GM12872 (cell line): ENCODE results near the gene LRRC75B.

Experiments used
- TF ChIP-seq, protein P1 (sequence below): IDR thresholded peaks from 3 replicates; pipeline ENCODE4 v1.5.1; 2011; ENCODE audit warnings: low read depth, mild to moderate bottlenecking, low read length, moderate library complexity; ENCODE audit not compliant: insufficient read depth

Gene LRRC75B

DNA sequence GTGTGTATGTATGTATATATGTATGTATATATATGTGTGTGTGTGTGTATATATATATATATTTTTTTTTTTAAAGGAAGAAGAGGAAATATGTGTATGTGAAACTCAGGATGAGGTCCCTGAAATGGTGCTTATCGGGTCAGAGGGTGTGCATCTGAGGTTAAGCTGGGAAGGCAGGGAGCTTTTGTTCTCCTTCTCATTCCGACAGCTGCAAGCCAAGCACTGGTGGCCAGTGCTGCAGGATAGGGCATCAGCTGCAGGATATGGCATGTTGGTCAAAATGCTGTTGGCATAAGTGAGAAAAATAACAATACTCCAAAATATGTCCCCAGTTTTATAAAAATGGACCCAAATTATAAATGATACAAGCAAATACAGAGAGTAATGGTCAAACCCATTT, 29.6 kb downstream of the LRRC75B start:
- TF ChIP-seq, protein P1, sequence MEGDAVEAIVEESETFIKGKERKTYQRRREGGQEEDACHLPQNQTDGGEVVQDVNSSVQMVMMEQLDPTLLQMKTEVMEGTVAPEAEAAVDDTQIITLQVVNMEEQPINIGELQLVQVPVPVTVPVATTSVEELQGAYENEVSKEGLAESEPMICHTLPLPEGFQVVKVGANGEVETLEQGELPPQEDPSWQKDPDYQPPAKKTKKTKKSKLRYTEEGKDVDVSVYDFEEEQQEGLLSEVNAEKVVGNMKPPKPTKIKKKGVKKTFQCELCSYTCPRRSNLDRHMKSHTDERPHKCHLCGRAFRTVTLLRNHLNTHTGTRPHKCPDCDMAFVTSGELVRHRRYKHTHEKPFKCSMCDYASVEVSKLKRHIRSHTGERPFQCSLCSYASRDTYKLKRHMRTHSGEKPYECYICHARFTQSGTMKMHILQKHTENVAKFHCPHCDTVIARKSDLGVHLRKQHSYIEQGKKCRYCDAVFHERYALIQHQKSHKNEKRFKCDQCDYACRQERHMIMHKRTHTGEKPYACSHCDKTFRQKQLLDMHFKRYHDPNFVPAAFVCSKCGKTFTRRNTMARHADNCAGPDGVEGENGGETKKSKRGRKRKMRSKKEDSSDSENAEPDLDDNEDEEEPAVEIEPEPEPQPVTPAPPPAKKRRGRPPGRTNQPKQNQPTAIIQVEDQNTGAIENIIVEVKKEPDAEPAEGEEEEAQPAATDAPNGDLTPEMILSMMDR = no peak

DNA sequence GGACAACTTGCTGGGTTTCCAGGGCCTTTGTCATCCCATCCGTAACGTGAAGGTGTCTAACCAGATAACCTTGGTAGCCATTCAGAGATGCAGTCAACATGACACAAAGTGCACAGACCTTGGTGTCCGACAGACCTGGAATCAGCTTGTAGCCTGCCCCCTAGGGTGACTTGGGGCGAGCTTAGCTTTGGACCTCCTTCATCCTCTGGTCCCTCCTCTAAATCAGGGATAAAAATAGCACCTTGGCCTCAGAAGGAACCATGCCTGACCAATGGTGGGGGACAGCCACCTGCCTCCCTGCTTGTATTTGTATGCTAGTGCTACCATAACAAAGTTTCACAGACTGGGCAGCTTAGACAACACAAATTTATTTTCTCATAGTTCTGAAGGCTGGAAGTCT, 33.4 kb downstream of the LRRC75B start:
- TF ChIP-seq, protein P1 = no peak

DNA sequence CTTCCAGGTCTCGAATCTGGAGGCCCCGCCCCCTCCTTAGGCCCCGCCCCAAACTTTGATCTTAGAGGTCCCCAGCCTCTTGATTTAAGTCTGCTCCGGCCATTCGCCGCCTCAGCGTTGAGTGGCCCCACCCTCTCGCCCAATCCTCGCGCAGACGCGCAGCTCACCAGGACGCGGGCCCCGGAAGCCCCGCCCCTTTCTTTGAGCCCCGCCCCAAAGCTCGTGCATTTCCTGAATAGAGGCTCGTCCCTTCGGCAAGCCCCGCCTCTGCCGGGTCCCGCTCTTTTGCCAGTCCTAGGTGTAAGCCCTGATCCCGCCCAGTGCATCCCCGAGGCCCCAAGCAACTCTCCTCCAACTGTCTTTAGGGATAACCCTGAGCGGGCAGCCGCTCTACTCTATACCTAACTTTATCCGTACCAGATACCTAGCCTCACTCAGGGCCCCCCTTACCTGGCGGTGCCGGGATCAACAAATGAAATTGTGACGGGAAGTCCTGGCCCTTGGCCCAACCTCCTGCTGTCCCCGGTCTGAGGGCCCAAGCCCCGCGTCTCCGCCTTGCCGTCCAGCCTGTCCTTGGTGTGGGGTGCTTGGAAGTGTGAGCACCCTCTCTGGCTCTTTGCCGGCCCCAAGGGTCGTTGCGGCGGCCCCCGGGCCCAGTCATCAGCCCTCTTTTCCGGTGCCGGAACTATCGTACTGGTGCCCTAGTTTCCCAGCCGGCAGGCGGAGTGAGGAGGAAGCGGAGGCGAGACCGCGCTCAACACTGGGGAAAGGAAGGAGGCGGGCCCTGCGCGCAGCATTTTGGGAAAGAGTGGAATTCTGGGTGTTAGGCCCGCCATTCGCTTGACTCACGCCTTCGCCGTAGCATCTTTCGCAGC, 37.5 kb downstream of the LRRC75B start, which contains the start of gene SNRPD3:
SNRPD3 (plus strand) TSS at position 835 of the 875 bp plus-strand sequence. CDS start 1,676 bp downstream, outside the sequence.
- TF ChIP-seq, protein P1 = no peak

DNA sequence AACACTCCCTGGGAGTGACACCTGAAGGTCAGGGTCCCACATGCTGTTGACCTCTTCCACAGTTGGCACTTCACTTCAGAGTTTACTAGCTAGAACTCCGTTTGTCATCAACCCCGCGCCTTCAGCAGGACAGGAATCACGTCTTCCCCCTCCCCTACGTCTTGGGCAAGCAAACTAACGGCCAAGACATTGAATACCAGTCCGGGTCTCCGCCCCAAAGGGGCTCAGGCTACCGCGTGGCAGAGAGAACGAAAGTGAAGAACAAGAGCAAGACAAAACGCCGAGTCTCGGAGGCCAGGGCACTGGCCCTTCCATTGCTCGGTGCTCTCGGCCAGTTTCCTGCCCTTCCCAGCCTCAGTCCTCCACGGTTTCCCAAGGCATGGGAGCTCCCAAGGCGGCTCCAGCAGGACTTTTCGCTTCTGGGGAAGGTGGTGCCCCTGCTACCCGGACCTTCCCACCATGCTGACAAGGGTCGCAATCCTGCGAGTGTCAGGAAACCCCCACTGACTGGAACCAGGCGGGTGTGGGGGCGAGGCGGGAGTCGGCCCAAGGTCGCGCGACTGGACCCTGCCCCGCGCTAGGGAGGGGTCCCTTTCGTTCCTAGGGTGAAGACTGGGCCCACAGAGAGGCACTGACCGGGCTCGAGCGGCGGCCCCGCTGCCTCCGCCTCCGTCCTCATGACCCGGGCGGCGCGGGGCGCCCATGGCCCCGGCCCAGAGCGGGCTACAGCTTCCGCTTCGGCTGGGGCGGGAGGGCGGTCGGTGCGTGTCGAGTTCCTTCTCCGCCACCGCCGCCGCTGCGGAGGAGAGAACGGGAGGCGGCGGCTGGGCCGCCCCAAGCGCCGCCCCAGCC, 38.3 kb downstream of the LRRC75B start, which contains the start of gene GUCD1:
GUCD1 (minus strand) TSS at position 826 of the 852 bp plus-strand sequence; CDS start at position 679, 147 bp downstream.
- TF ChIP-seq, protein P1 = no peak

DNA sequence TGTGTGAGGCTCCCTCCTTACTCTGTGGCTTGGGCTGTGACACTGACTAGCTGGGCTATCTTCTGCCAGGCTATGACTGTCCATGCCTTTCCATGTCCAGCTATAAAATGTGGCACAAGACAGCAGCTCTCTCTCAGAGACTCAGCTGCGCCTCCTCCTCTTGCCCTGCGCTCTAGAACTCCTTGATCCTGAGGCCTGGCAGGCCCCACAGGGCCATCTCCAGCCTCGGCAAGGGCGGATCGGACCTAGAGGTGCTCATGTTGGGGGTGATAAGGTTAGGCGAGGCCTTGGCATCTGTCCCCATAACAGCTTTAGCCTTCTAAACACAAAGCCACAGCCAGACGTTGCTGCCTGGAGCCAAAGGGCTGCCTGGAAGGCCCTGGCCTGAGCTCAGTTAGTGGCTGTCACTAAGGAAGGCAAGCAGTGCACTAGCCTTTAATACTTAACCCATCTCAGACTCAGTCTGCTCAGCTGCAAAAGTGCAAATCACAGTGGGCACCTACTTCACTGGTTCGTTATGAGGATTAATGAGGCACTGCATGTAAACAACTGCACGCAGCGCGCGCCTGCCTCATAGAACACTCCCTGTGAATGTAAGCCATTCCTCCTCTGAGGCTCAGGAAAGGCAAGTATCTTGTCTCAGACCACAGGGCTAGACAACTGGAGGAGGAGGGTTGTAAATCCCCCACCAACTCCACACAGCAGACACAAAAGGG, 39.1 kb downstream of the LRRC75B start:
- TF ChIP-seq, protein P1 = no peak

DNA sequence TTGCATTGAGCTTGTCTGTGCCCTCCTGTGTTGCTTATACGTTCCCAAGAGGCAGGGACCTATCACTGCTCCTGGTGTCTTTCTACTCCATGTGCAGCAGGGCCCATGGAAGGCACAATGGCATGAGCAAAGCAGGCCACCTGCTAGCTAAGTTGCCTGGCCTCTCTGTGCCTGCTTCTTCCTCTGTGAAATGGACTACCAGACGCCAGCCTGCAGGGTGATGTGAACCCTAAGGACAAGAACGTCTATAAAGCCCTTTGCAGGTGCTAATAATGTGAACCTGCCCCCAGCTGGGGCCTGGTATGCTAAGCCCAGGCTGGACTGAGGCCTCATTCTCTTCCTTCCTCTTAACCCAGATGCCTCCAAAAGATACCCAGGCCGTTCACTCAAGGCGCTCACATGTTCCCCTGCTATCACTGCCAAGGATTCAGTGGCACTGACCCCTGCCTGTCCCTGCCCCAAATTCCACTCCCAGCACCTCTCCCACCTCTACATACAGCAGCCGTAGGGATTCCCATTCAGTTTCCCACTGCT, 41.9 kb downstream of the LRRC75B start:
- TF ChIP-seq, protein P1 = no peak
